K562 (cell line): ENCODE data around the gene PSMB2. TPM values are rescaled to one million over a fixed set of nuclear protein-coding genes. Genes with fewer than 3 reads are reported as not detected.

Experiments used
- ASH1L ChIP-seq: fragments of 450-650 bp; IDR thresholded peaks from 2 replicates; pipeline ENCODE4 v1.6.1; 2018; ENCODE audit warnings: borderline replicate concordance, mild to moderate bottlenecking, low read depth; ENCODE audit not compliant: partially characterized antibody
- ATF3 ChIP-seq, 2 experiments: fragments of 450-650 bp in 1 of 2; sonication (generic) in 1 of 2; formaldehyde crosslinking in 1 of 2; IDR thresholded peaks in 1 of 2; conservative IDR thresholded peaks in 1 of 2; 2 replicates each; pipeline versions ENCODE4 v1.6.1 to v1.8.1; 2016 to 2023; ENCODE audit warnings: mild to moderate bottlenecking in 2 of 2, moderate library complexity in 2 of 2, inconsistent platforms in 1 of 2, missing genetic modification reagents in 1 of 2
- E4F1 ChIP-seq: fragments of 250-450 bp; sonication (Bioruptor Pico); IDR thresholded peaks from 2 replicates; pipeline ENCODE4 v1.5.0; 2021; ENCODE audit warnings: mild to moderate bottlenecking, borderline replicate concordance
- ESRRA ChIP-seq: fragments of 450-650 bp; IDR thresholded peaks from 2 replicates; pipeline ENCODE4 v1.6.1; 2014; ENCODE audit warnings: low read depth, mild to moderate bottlenecking, moderate library complexity, borderline replicate concordance
- ETS1 ChIP-seq: conservative IDR thresholded peaks from 2 replicates; pipeline ENCODE4 v1.6.1; 2011; ENCODE audit warnings: low read depth, mild to moderate bottlenecking, low read length; ENCODE audit not compliant: control insufficient read depth
- FOSL1 ChIP-seq: fragments of 200-800 bp; sonication (Bioruptor generic); conservative IDR thresholded peaks from 2 replicates; pipeline ENCODE4 v1.6.1; 2016; ENCODE audit warnings: missing genetic modification characterization, missing compliant biosample characterization
- FOXM1 ChIP-seq, 2 experiments: fragments of 450-650 bp in 1 of 2; sonication (generic) in 1 of 2; formaldehyde crosslinking in 1 of 2; IDR thresholded peaks; 2 replicates each; pipeline versions ENCODE4 v1.6.1 to v1.9.0; 2017 to 2022; ENCODE audit warnings: low read depth in 2 of 2, mild to moderate bottlenecking in 2 of 2, missing genetic modification reagents in 1 of 2, moderate library complexity in 1 of 2
- IFI16 ChIP-seq: fragments of 250-450 bp; sonication (Bioruptor Pico); IDR thresholded peaks from 2 replicates; pipeline ENCODE4 v2.1.2; 2022; ENCODE audit warnings: mild to moderate bottlenecking, inconsistent platforms
- MYBL2 ChIP-seq, 2 experiments: fragments of 450-650 bp in 1 of 2; sonication (generic) in 1 of 2; formaldehyde crosslinking in 1 of 2; IDR thresholded peaks; 2 replicates each; pipeline versions ENCODE4 v1.6.1 to v1.8.1; 2017 to 2022; ENCODE audit warnings: borderline replicate concordance in 1 of 2, inconsistent platforms in 1 of 2, low read depth in 1 of 2, mild to moderate bottlenecking in 1 of 2, missing genetic modification reagents in 1 of 2, moderate library complexity in 1 of 2
- NCOA1 ChIP-seq: fragments of 450-650 bp; IDR thresholded peaks from 2 replicates; pipeline ENCODE4 v1.6.1; 2016; ENCODE audit warnings: low read depth
- POLR2AphosphoS5 ChIP-seq: IDR thresholded peaks from 2 replicates; pipeline ENCODE4 v1.6.1; 2011; ENCODE audit warnings: mild to moderate bottlenecking, low read depth, low read length, moderate library complexity; ENCODE audit not compliant: control insufficient read depth, insufficient read depth
- PTBP1 ChIP-seq: fragments of 200-400 bp; formaldehyde crosslinking; IDR thresholded peaks from 2 replicates; pipeline ENCODE4 v1.6.1; 2017; ENCODE audit warnings: low read depth, low read length
- PTTG1 ChIP-seq: fragments of 450-650 bp; IDR thresholded peaks from 2 replicates; pipeline ENCODE4 v1.6.1; 2016; ENCODE audit warnings: low read depth, mild to moderate bottlenecking, missing genetic modification characterization, missing compliant biosample characterization
- SIN3B ChIP-seq: fragments of 450-650 bp; IDR thresholded peaks from 2 replicates; pipeline ENCODE4 v1.6.1; 2017; ENCODE audit warnings: low read depth, mild to moderate bottlenecking, moderate library complexity
- TAL1 ChIP-seq: fragments of 450-650 bp; IDR thresholded peaks from 2 replicates; pipeline ENCODE4 v1.6.1; 2016; ENCODE audit warnings: mild to moderate bottlenecking
- TCF7L2 ChIP-seq: fragments of 150-350 bp; IDR thresholded peaks from 2 replicates; pipeline ENCODE4 v1.6.1; 2016; ENCODE audit warnings: low read depth, mild to moderate bottlenecking, low read length, moderate library complexity
- TOE1 ChIP-seq, 2 experiments: fragments of 450-650 bp in 1 of 2; sonication (generic) in 1 of 2; formaldehyde crosslinking in 1 of 2; IDR thresholded peaks; 2 replicates each; pipeline versions ENCODE4 v1.7.1 to v1.8.0; 2016 to 2022; ENCODE audit warnings: borderline replicate concordance in 2 of 2, mild to moderate bottlenecking in 2 of 2, antibody characterized with exemption in 1 of 2, inconsistent platforms in 1 of 2, low read depth in 1 of 2, missing genetic modification reagents in 1 of 2, moderate library complexity in 1 of 2
- ZNF146 ChIP-seq: IDR thresholded peaks from one replicate; pipeline ENCODE4 v1.6.1; 2018; ENCODE audit warnings: missing compliant biosample characterization; ENCODE audit not compliant: unreplicated experiment
- ZNF431 ChIP-seq: sonication (generic); formaldehyde crosslinking; IDR thresholded peaks from 2 replicates; pipeline ENCODE4 v1.8.0; 2022; ENCODE audit warnings: mild to moderate bottlenecking, missing genetic modification reagents
- ZNF436 ChIP-seq: fragments of 250-450, 450-650 bp; sonication (Bioruptor Pico); formaldehyde crosslinking; IDR thresholded peaks from 2 replicates; pipeline ENCODE4 v1.7.0; 2020; ENCODE audit warnings: mild to moderate bottlenecking
- ZNF444 ChIP-seq: fragments of 250-450 bp; sonication (Bioruptor Pico); IDR thresholded peaks from 2 replicates; pipeline ENCODE4 v1.4.0; 2020; ENCODE audit warnings: mild to moderate bottlenecking, moderate library complexity
- ZNF696 ChIP-seq: fragments of 250-450 bp; sonication (Bioruptor Pico); conservative IDR thresholded peaks from 2 replicates; pipeline ENCODE4 v1.4.0; 2020; ENCODE audit warnings: mild to moderate bottlenecking, moderate library complexity
- polyA plus RNA-seq, 8 experiments: library from polyadenylated mRNA; depleted of rRNA in 4 of 8; stranded (reverse) in 5 of 8; unstranded in 3 of 8; fragments of >200 nt; fragmentation: Nextera tagmentation in 2 of 8; fragmentation: Illumina TruSeq in 1 of 8; extraction: Ambion mirVana in 2 of 8; extraction: Trizol in 1 of 8; gene quantifications; 2 replicates each; pipeline versions ENCODE4 v1.2.1 to v1.2.3, GENCODE V29; 2011 to 2014; ENCODE audit warnings: inconsistent platforms in 1 of 8, missing spikeins in 1 of 8
- total RNA-seq, 7 experiments: library from RNA; depleted of rRNA in 6 of 7; stranded (reverse); fragments of >200 nt in 6 of 7; fragmentation: Illumina TruSeq in 2 of 7; extraction: Trizol in 2 of 7; gene quantifications; 2 replicates each; pipeline versions ENCODE4 v1.2.1 to v1.2.3, GENCODE V29; 2011 to 2021; ENCODE audit warnings: low replicate concordance in 1 of 7

The PSMB2 gene
- total and polyA plus RNA-seq, 9 of the 15 experiments (the other 6 are each of a cell fraction or from before 2014, with no cell fraction given), result 71.7 to 543 (median 165) TPM

- no peak for TF ChIP-seq FOSL1 (tag)
- TF ChIP-seq ZNF431 (CRISPR knock-in tag), result no peak
- no peak for TF ChIP-seq MYBL2 (IDR thresholded peaks at IDR 0.05; ENCODE audit: low read depth)
- no peak for TF ChIP-seq MYBL2 (CRISPR knock-in tag; IDR thresholded peaks at IDR 0.05; ENCODE audit: borderline replicate concordance)
- no peak for TF ChIP-seq ATF3 (IDR thresholded peaks at IDR 0.05)
- peak; percentile 33; the same call in 1 of the 2 replicates for TF ChIP-seq ATF3 (CRISPR knock-in tag; conservative IDR thresholded peaks at IDR 0.05)
- no peak for TF ChIP-seq PTBP1
- 0 out of 2 replicates have a peak, but pooled peaks have one; percentile 46 for TF ChIP-seq ZNF696 (CRISPR knock-in tag)
- TF ChIP-seq NCOA1, result no peak
- peak; percentile 80 for TF ChIP-seq ETS1
- TF ChIP-seq ASH1L, result no peak
- TF ChIP-seq ZNF436 (CRISPR knock-in tag), result no peak
- TF ChIP-seq POLR2AphosphoS5, result peak; percentile 90; the same call in 1 of the 2 replicates
- no peak; the same call in 1 of the 2 replicates for TF ChIP-seq TOE1 (IDR thresholded peaks at IDR 0.05; ENCODE audit: borderline replicate concordance)
- no peak for TF ChIP-seq TOE1 (CRISPR knock-in tag; IDR thresholded peaks at IDR 0.05; ENCODE audit: borderline replicate concordance, low read depth)
- no peak for TF ChIP-seq ZNF444 (CRISPR knock-in tag)
- no peak for TF ChIP-seq FOXM1 (IDR thresholded peaks at IDR 0.05; ENCODE audit: low read depth)
- no peak for TF ChIP-seq FOXM1 (CRISPR knock-in tag; IDR thresholded peaks at IDR 0.05; ENCODE audit: low read depth)
- TF ChIP-seq PTTG1, result no peak
- TF ChIP-seq IFI16 (CRISPR knock-in tag), result no peak
- TF ChIP-seq TCF7L2, result no peak
- no peak for TF ChIP-seq TAL1
- TF ChIP-seq SIN3B, result peak; percentile 95
- TF ChIP-seq ZNF146 (CRISPR knock-in tag), result no peak
- TF ChIP-seq ESRRA, result peak; percentile 31; the same call in 1 of the 2 replicates
- peak; percentile 96 for TF ChIP-seq E4F1 (CRISPR knock-in tag)
These were observed at the start of gene PSMB2 (continued) for GRCh38 chr1:35641233-35641866.
